GM23338 (cell line): ENCODE data around the gene BPIFB1. TPM values are rescaled to one million over a fixed set of nuclear protein-coding genes. Genes with fewer than 3 reads are reported as not detected.

Source experiments
- ATAC-seq: fragments of 200-7000 bp; cut with Tn5 transposase; 3 replicates; pipeline ENCODE4 v1.9.1; 2020
- DNase-seq: peaks from one replicate; pipeline ENCODE4 v3.0.0-alpha.2; 2015; ENCODE audit warnings: low spot score
- H2AFZ ChIP-seq: fragments of 200-600 bp; sonication (generic); 2 replicates; pipeline ENCODE4 v1.8.0; 2016; ENCODE audit warnings: antibody characterized with exemption, mild to moderate bottlenecking, moderate library complexity
- H3F3A ChIP-seq: fragments of 200-600 bp; sonication (generic); replicated peaks from 2 replicates; pipeline ENCODE4 v1.8.0; 2017; ENCODE audit warnings: antibody characterized with exemption, mixed run types, low read depth
- H3K27ac ChIP-seq: fragments of 200-600 bp; sonication (generic); 2 replicates; pipeline ENCODE4 v1.6.1; 2016; ENCODE audit warnings: low read depth
- H3K27me3 ChIP-seq: fragments of 200-600 bp; sonication (generic); 2 replicates; pipeline ENCODE4 v1.8.0; 2016; ENCODE audit warnings: mild to moderate bottlenecking, mixed run types, moderate library complexity; ENCODE audit not compliant: insufficient read depth
- H3K36me3 ChIP-seq: fragments of 200-600 bp; sonication (generic); 2 replicates; pipeline ENCODE4 v1.8.0; 2016; ENCODE audit warnings: mild to moderate bottlenecking; ENCODE audit not compliant: insufficient read depth
- H3K4me1 ChIP-seq: fragments of 200-600 bp; sonication (generic); 2 replicates; pipeline ENCODE4 v1.8.0; 2016; ENCODE audit warnings: mild to moderate bottlenecking, moderate library complexity; ENCODE audit not compliant: insufficient read depth
- H3K4me2 ChIP-seq: fragments of 200-600 bp; sonication (generic); 2 replicates; pipeline ENCODE4 v1.7.1; 2017; ENCODE audit warnings: mixed run types
- H3K4me3 ChIP-seq: fragments of 200-600 bp; sonication (generic); 2 replicates; pipeline ENCODE4 v1.6.1; 2016; ENCODE audit warnings: mixed run types
- H3K79me2 ChIP-seq: fragments of 200-600 bp; sonication (generic); replicated peaks from 2 replicates; pipeline ENCODE4 v1.8.0; 2017; ENCODE audit warnings: mild to moderate bottlenecking; ENCODE audit not compliant: insufficient read depth
- H3K9me2 ChIP-seq: fragments of 200-600 bp; sonication (generic); 2 replicates; pipeline ENCODE4 v1.8.0; 2017; ENCODE audit not compliant: insufficient read depth
- H4K20me1 ChIP-seq: fragments of 200-600 bp; sonication (generic); replicated peaks from 2 replicates; pipeline ENCODE4 v1.8.0; 2017; ENCODE audit warnings: mild to moderate bottlenecking; ENCODE audit not compliant: insufficient read depth
- H3K27ac Mint-ChIP-seq: 2 replicates; pipeline ENCODE4 v1.8.0; 2020; ENCODE audit warnings: inconsistent platforms, mild to moderate bottlenecking, moderate library complexity, mixed read lengths
- H3K27me3 Mint-ChIP-seq: 3 replicates; pipeline ENCODE4 v1.8.0; 2022; ENCODE audit warnings: low read depth, mild to moderate bottlenecking, moderate library complexity, mixed read lengths, inconsistent platforms; ENCODE audit not compliant: insufficient read depth, poor library complexity
- H3K36me3 Mint-ChIP-seq: 3 replicates; pipeline ENCODE4 v1.8.0; 2021; ENCODE audit warnings: low read depth, mild to moderate bottlenecking, inconsistent platforms, moderate library complexity, mixed read lengths
- H3K4me1 Mint-ChIP-seq: 3 replicates; pipeline ENCODE4 v1.8.0; 2020; ENCODE audit warnings: mild to moderate bottlenecking, inconsistent platforms, mixed read lengths
- H3K4me3 Mint-ChIP-seq: 3 replicates; pipeline ENCODE4 v1.8.0; 2021; ENCODE audit warnings: moderate library complexity, mild to moderate bottlenecking, inconsistent platforms, mixed read lengths
- H3K9me3 Mint-ChIP-seq: 3 replicates; pipeline ENCODE4 v1.8.0; 2020; ENCODE audit warnings: moderate library complexity, mild to moderate bottlenecking, inconsistent platforms, mixed read lengths
- ETS1 ChIP-seq: IDR thresholded peaks from 2 replicates; pipeline ENCODE4 v1.6.1; 2016; ENCODE audit warnings: antibody characterized with exemption
- EZH2 ChIP-seq: fragments of 200-600 bp; sonication (generic); IDR thresholded peaks from one replicate; pipeline ENCODE4 v1.8.0; 2017; ENCODE audit warnings: antibody characterized with exemption, mild to moderate bottlenecking, low read depth; ENCODE audit not compliant: unreplicated experiment
- NANOG ChIP-seq: IDR thresholded peaks from 2 replicates; pipeline ENCODE4 v1.6.1; 2016; ENCODE audit warnings: antibody characterized with exemption, borderline replicate concordance
- POLR2AphosphoS5 ChIP-seq: IDR thresholded peaks from 2 replicates; pipeline ENCODE4 v1.6.1; 2016; ENCODE audit warnings: antibody characterized with exemption, low read depth
- STAT1 ChIP-seq: IDR thresholded peaks from one replicate; pipeline ENCODE4 v1.6.1; 2016; ENCODE audit warnings: antibody characterized with exemption; ENCODE audit not compliant: unreplicated experiment
- ZNF462 ChIP-seq: fragments of 250-450 bp; sonication (Bioruptor Pico); IDR thresholded peaks from 2 replicates; pipeline ENCODE4 v1.5.0; 2020; ENCODE audit warnings: mild to moderate bottlenecking, moderate library complexity
- polyA plus RNA-seq: library from polyadenylated mRNA; unstranded; fragments of >200 nt; fragmentation: Nextera tagmentation; extraction: Ambion mirVana; gene quantifications from 2 replicates; pipeline ENCODE4 v1.2.1, GENCODE V29; 2016
- total RNA-seq: library from RNA; depleted of rRNA; stranded (reverse); fragments of >200 nt; shearing (Covaris generic); gene quantifications from 2 replicates; pipeline ENCODE4 v1.2.3, GENCODE V29; 2014

The BPIFB1 gene
- total and polyA plus RNA-seq, 2 experiments from 2014 or later = not detected

- no peaks in the 10 kb centered on the region for H3K79me2 ChIP-seq
- H3K9me2 ChIP-seq = no peaks in the 10 kb centered on the region
- DNase-seq (no peak), ATAC-seq (no peak)
- no peaks in the 10 kb centered on the region for H4K20me1 ChIP-seq
- Mint-ChIP-seq H3K9me3 (no peaks in the 10 kb centered on the region; the same call in 1 of the 3 replicates), H3K27ac (no peak overlapping the region), H3K27me3 (peaks cover 9% of the 10 kb centered on the region), H3K4me1 (peaks cover 6% of the 10 kb centered on the region), H3K4me3 (no peak overlapping the region), H3K36me3 (no peaks in the 10 kb centered on the region)
- no peaks in the 10 kb centered on the region for H3K36me3 ChIP-seq
- no peak overlapping the region for H2AFZ ChIP-seq
- H3K4me2 ChIP-seq = no peak overlapping the region
- no peaks in the 10 kb centered on the region for H3K27me3 ChIP-seq
- no peaks in the 10 kb centered on the region for H3K4me1 ChIP-seq
- H3K4me3 ChIP-seq = no peak overlapping the region
- TF ChIP-seq ZNF462 (CRISPR knock-in tag) = no peak
- no peak for TF ChIP-seq EZH2
- no peak for TF ChIP-seq ETS1
- TF ChIP-seq NANOG = no peak
- no peak for TF ChIP-seq STAT1
- TF ChIP-seq POLR2AphosphoS5 = no peak
- no peak overlapping the region for H3K27ac ChIP-seq
- H3F3A ChIP-seq = no peaks in the 10 kb centered on the region
These were observed 3.0 kb downstream of the BPIFB1 start for GRCh38 chr20:33285861-33286495.
